Neutrophil (primary cell): ENCODE data around the gene TSPAN14.

Experiments used
- H3K27ac ChIP-seq: fragments of 200-600 bp; sonication (generic); 2 replicates; pipeline ENCODE4 v1.5.1; 2016; ENCODE audit warnings: mild to moderate bottlenecking, moderate library complexity
- H3K27me3 ChIP-seq: fragments of 200-600 bp; sonication (generic); 2 replicates; pipeline ENCODE4 v1.6.0; 2016; ENCODE audit warnings: mild to moderate bottlenecking
- H3K36me3 ChIP-seq: fragments of 200-600 bp; sonication (generic); 2 replicates; pipeline ENCODE4 v1.5.1; 2017
- H3K4me1 ChIP-seq, 2 experiments: fragments of 200-600 bp in 1 of 2; sonication (generic) in 1 of 2; 1 replicate in 1 of 2; 2 replicates in 1 of 2; pipeline versions ENCODE4 v1.5.1 to v1.6.1; 2013 to 2016; ENCODE audit warnings: low read depth in 1 of 2, low read length in 1 of 2, mild to moderate bottlenecking in 1 of 2, moderate library complexity in 1 of 2; ENCODE audit not compliant: control insufficient read depth in 1 of 2, insufficient read depth in 1 of 2
- H3K4me3 ChIP-seq, 2 experiments: fragments of 200-600 bp in 1 of 2; sonication (generic) in 1 of 2; 1 replicate in 1 of 2; 2 replicates in 1 of 2; pipeline ENCODE4 v1.5.1; 2013 to 2016; ENCODE audit warnings: low read depth in 1 of 2, low read length in 1 of 2, mild to moderate bottlenecking in 1 of 2, moderate library complexity in 1 of 2
- H3K9me3 ChIP-seq: fragments of 200-600 bp; sonication (generic); 2 replicates; pipeline ENCODE4 v1.5.1; 2016
- CTCF ChIP-seq: fragments of 200-600 bp; sonication (generic); IDR thresholded peaks from 2 replicates; pipeline ENCODE4 v1.5.1; 2016; ENCODE audit warnings: antibody characterized with exemption

TSPAN14 gene

GRCh38 chr10:80537736-80538480 is 83.8 kb downstream of the TSPAN14 start, which contains the start of gene SH2D4B:
SH2D4B (plus strand) TSS chr10:80537902; CDS start chr10:80538332, 430 bp downstream.
- H3K9me3 ChIP-seq: no peaks in the 10 kb centered on the region

GRCh38 chr10:80538481-80539185 is 84.5 kb downstream of the TSPAN14 start:
- Histone ChIP-seq H3K4me1 (peaks cover 15% of the 10 kb centered on the region in 2 experiments), H3K36me3 (no peaks in the 10 kb centered on the region), H3K9me3 (no peaks in the 10 kb centered on the region), H3K27ac (no peak overlapping the region), H3K27me3 (no peaks in the 10 kb centered on the region), H3K4me3 (no peak overlapping the region)
- TF ChIP-seq CTCF: no peak

More at GRCh38 chr10:80537736-80538480, 83.8 kb downstream of the TSPAN14 start, which contains the start of gene SH2D4B:
- Histone ChIP-seq H3K27me3 (no peaks in the 10 kb centered on the region), H3K4me3 (peak within 1 kb of the TSS in 1 of 2 experiments; percentile 75), H3K36me3 (no peaks in the 10 kb centered on the region), H3K27ac (peak within 1 kb of the TSS; percentile 91), H3K4me1 (peaks cover 16% of the 10 kb centered on the region in 2 experiments)
- no peak for TF ChIP-seq CTCF

- Histone ChIP-seq H3K4me1 (peaks cover 15% of the 10 kb centered on the region in 2 experiments), H3K36me3 (no peaks in the 10 kb centered on the region), H3K27me3 (no peaks in the 10 kb centered on the region), H3K27ac (no peak overlapping the region), H3K4me3 (no peak overlapping the region), H3K9me3 (no peaks in the 10 kb centered on the region)
- TF ChIP-seq CTCF: no peak
Measured at GRCh38 chr10:80539421-80540031, 85.4 kb downstream of the TSPAN14 start.

DNA sequence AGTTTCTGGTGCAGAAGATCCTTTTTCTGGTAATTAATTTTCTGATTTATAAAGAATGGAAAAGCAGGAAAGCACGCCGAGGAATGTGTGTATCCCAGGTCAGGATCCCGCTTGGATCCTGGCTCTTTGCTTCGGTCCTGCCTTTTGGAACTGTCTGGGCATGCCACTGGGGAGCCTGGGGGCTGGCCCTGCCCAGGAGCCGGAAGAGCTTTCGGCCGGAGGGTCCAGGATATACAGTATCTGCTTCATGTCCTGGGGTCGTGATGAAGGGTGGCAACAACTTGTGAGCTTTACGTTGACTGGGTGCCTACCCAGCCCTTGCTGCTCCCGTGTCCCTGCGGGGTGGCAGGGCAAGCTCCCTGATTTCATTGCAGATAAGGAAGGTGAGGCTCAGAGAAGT is 86.0 kb downstream of the TSPAN14 start:
- TF ChIP-seq CTCF: no peak
- Histone ChIP-seq H3K27ac (no peak overlapping the region), H3K4me3 (no peak overlapping the region), H3K9me3 (no peaks in the 10 kb centered on the region), H3K36me3 (no peaks in the 10 kb centered on the region), H3K27me3 (no peaks in the 10 kb centered on the region), H3K4me1 (peaks cover 15% of the 10 kb centered on the region in 2 experiments)

DNA sequence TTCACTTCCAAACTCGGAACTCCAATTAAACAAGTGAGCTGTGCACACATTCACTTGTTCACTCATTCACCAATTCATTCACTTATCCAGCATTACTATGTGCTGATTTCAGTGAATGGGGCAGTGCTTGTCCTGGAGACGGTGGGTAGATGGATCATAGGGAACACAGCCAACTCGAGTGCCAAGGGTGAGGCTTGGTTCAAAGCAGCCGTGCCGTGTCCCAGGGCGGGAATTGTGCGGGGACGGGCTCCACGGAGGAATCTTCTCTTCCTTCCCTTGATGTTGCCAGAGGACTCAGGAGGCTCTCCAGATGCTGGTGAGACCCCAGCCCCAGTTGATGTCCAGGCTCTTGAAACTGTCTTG is 86.5 kb downstream of the TSPAN14 start:
- Histone ChIP-seq H3K27me3 (no peaks in the 10 kb centered on the region), H3K36me3 (no peaks in the 10 kb centered on the region), H3K4me1 (peaks cover 11 to 12% of the 10 kb centered on the region in 2 experiments), H3K9me3 (no peaks in the 10 kb centered on the region), H3K4me3 (no peak overlapping the region), H3K27ac (no peak overlapping the region)
- TF ChIP-seq CTCF: no peak
